NT2/D1 (cell line): ENCODE data around the gene URI1.

Source experiments
- SUZ12 ChIP-seq: IDR thresholded peaks from 2 replicates; pipeline ENCODE4 v1.6.1; 2011; ENCODE audit not compliant: insufficient read length, insufficient read depth; ENCODE audit errors: extremely low read depth
- YY1 ChIP-seq: IDR thresholded peaks from 2 replicates; pipeline ENCODE4 v1.6.1; 2011; ENCODE audit not compliant: insufficient read length, insufficient read depth
- ZNF274 ChIP-seq: IDR thresholded peaks from 2 replicates; pipeline ENCODE4 v1.6.1; 2011; ENCODE audit warnings: mild to moderate bottlenecking, low read depth, low read length

DNA sequence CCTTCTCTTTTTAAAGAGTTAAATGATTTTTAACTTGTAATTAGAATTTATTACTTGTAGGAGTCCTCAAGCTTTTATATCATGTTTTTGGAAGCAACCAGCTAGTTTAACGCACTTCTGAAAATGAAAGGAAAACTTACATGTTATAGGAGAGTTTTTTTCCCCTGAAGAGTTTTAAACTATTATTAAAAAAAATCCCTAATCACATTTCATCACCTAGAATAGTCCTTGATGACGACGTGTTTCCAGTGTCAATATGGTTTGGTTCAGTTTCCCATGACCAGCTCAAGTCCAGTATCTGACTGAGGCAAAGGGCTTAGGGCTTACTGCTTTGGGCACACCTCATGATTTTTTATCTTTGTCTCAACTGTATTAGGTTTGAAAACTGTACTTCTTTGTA is 36.0 kb downstream of the URI1 start:
- no peak for TF ChIP-seq YY1
- TF ChIP-seq ZNF274 = no peak
- TF ChIP-seq SUZ12 = no peak
